Peyer's patch (tissue), 4 donors: ENCODE results near the gene OPCML.

ENCODE experiments used
- POLR2A ChIP-seq, 2 donors: fragments of 450-650 bp; IDR thresholded peaks; one replicate each; pipeline ENCODE4 v1.5.1; 2017; ENCODE audit warnings: antibody characterized with exemption in 2 of 2, mild to moderate bottlenecking in 2 of 2, moderate library complexity in 2 of 2
- TF ChIP-seq, protein P1 (sequence below), 6 experiments: fragments of 450-650 bp in 4 of 6; fragments of 200-600 bp in 2 of 6; sonication (generic) in 1 of 6; IDR thresholded peaks; one replicate each; pipeline ENCODE4 v1.5.1; 2017 to 2019; ENCODE audit warnings: antibody characterized with exemption in 6 of 6, mild to moderate bottlenecking in 3 of 6, moderate library complexity in 1 of 6

- TF ChIP-seq, protein P1, sequence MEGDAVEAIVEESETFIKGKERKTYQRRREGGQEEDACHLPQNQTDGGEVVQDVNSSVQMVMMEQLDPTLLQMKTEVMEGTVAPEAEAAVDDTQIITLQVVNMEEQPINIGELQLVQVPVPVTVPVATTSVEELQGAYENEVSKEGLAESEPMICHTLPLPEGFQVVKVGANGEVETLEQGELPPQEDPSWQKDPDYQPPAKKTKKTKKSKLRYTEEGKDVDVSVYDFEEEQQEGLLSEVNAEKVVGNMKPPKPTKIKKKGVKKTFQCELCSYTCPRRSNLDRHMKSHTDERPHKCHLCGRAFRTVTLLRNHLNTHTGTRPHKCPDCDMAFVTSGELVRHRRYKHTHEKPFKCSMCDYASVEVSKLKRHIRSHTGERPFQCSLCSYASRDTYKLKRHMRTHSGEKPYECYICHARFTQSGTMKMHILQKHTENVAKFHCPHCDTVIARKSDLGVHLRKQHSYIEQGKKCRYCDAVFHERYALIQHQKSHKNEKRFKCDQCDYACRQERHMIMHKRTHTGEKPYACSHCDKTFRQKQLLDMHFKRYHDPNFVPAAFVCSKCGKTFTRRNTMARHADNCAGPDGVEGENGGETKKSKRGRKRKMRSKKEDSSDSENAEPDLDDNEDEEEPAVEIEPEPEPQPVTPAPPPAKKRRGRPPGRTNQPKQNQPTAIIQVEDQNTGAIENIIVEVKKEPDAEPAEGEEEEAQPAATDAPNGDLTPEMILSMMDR (IDR thresholded peaks at IDR 0.05): no peak
- TF ChIP-seq POLR2A (IDR thresholded peaks at IDR 0.05): no peak
These were observed 491.1 kb downstream of the OPCML start for GRCh38 chr11:133041181-133041580.
